A549 treated with RU486 at 1 μM for 4 hours (cell line): ENCODE results near the gene QPRT. TPM values are rescaled to one million over a fixed set of nuclear protein-coding genes. Genes with fewer than 3 reads are reported as not detected.

ENCODE experiments used
- total RNA-seq: library from RNA; stranded (reverse); fragments of 200-300 nt; extraction: Qiagen RNA extraction; gene quantifications from 5 replicates; pipeline ENCODE4 v1.2.3, GENCODE V29; 2022; ENCODE audit warnings: low read depth

The QPRT gene
- total RNA-seq, result 0.70 to 1.1 TPM (median 1.0 TPM) in 5 replicates

DNA sequence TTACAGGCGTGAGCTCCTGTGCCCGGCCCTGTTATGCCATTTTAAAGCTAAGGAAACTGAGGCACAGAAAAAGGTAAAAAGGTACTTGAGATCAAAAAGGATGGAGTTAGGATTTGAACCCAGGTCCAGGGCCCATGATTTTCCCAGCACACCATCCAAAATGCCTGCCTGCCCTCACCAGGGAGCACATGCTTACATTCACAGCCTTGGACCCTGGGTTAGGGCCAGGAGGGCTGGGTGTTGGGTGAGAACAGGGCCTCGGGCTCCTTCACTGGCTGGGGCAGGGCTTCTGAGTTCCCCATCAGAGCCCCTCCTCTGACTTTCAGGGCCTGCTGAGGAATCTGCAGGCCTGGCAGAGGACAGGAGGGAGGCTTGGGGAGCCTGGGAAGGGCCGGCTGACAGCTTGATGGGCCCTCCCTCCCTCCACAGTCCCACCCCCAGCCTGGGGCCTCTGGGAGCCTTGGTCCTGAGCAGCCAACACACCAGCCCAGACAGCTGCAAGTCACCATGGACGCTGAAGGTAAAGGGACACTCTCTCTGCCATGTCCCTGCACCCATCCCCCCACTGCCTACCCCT is at the start of gene QPRT:
QPRT (plus strand) TSS at position 490 of the 577 bp plus-strand sequence; CDS start at position 508, 18 bp downstream.

DNA sequence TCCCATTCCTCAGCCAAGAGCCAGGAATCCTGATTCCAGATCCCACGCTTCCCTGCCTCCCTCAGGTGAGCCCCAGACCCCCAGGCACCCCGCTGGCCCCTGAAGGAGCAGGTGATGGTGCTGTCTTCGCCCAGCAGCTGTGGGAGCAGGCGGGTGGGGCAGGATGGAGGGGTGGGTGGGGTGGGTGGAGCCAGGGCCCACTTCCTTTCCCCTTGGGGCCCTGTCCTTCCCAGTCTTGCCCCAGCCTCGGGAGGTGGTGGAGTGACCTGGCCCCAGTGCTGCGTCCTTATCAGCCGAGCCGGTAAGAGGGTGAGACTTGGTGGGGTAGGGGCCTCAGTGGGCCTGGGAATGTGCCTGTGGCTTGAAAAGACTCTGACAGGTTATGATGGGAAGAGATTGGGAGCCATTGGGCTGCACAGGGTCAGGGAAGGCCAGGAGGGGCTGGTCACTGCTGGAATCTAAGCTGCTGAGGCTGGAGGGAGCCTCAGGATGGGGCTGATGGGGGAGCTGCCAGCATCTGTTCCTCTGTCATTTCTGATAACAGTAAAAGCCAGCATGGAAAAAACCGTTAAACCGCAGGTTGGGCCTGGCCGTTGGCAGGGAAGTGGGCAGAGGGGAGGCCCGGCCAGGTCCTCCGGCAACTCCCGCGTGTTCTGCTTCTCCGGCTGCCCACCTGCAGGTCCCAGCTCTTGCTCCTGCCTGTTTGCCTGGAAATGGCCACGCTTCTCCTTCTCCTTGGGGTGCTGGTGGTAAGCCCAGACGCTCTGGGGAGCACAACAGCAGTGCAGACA is 15.8 kb upstream of the QPRT start, which contains the start of gene SPN:
SPN (plus strand) TSS at position 232 of the 791 bp plus-strand sequence; CDS start at position 714, 482 bp downstream.

DNA sequence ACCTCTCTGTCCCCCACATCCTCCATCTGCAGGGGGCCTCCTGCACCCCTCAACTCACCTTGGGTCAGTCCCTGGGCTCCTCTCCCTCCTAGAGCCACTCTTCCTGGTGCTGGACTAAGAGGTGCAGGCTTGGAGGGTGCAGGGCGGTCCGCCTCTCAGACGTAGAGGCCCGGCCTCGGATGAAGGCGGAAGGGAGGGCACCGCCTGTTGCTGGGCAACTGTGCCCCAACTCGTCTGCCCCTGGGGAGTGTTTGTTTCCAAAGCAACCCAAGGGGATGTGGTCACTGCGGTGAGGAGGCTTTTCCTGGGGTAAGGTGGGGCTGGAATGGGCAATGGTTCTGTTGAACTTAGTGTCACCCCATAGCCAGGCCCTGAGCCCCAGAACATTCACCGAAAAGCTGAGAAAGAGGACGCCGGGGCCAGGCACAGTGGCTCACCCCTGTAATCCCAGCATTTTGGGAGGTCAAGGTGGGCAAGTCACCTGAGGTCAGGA is 66.9 kb downstream of the QPRT start, which contains the start of gene C16orf54:
C16orf54 (minus strand) TSS at position 138 of the 493 bp plus-strand sequence. CDS start 1,039 bp downstream, outside the sequence.

Other genes starting within 250 kb of the QPRT start
- gene BOLA2, start 224.8 kb upstream of the QPRT start, total RNA-seq, result 18.8 to 29.3 TPM (median 27.0 TPM) in 5 replicates
- 59.9 to 89.4 TPM (median 76.1 TPM) in 5 replicates for gene SLX1B, start 224.6 kb upstream of the QPRT start, total RNA-seq
- 31.4 to 38.8 TPM (median 31.5 TPM) in 5 replicates for gene SULT1A4, start 219.3 kb upstream of the QPRT start, total RNA-seq
- gene NPIPB12, start 172.8 kb upstream of the QPRT start, total RNA-seq, result 21.7 to 44.3 TPM (median 32.3 TPM) in 5 replicates
- gene SPN, start 15.9 kb upstream of the QPRT start, total RNA-seq, result 0.01 TPM in 1 of 5 replicates, not detected in the others
- not detected in 5 replicates for gene C16orf54, start 66.8 kb downstream of the QPRT start, total RNA-seq
- not detected in 5 replicates for gene ZG16, start 99.1 kb downstream of the QPRT start, total RNA-seq
- gene KIF22, start 111.6 kb downstream of the QPRT start, total RNA-seq, result 82.7 to 99.4 TPM (median 93.4 TPM) in 5 replicates
- gene MAZ, start 127.3 kb downstream of the QPRT start, total RNA-seq, result 161 to 190 TPM (median 174 TPM) in 5 replicates
- 0.30 to 0.66 TPM (median 0.47 TPM) in 5 replicates for gene PRRT2, start 133.0 kb downstream of the QPRT start, total RNA-seq
- gene PAGR1, start 137.0 kb downstream of the QPRT start, total RNA-seq, result 38.1 to 50.7 TPM (median 43.2 TPM) in 5 replicates
- gene MVP, start 141.3 kb downstream of the QPRT start, total RNA-seq, result 104 to 131 TPM (median 118 TPM) in 5 replicates
- 61.8 to 108 TPM (median 95.9 TPM) in 5 replicates for gene CDIPT, start 184.0 kb downstream of the QPRT start, total RNA-seq
- 17.9 to 25.3 TPM (median 20.4 TPM) in 5 replicates for gene SEZ6L2, start 220.4 kb downstream of the QPRT start, total RNA-seq
- 18.0 to 30.1 TPM (median 26.7 TPM) in 5 replicates for gene ASPHD1, start 221.3 kb downstream of the QPRT start, total RNA-seq
- gene KCTD13, start 247.0 kb downstream of the QPRT start, total RNA-seq, result 14.4 to 23.0 TPM (median 19.8 TPM) in 5 replicates